ENCODE data around the gene AFF3.

The AFF3 gene

GRCh38 chr2:100004348-100004884 is 138.0 kb downstream of the AFF3 start:
- no peak for DNase-seq

- DNase-seq: no peak
Measured at GRCh38 chr2:100002059-100002458, 140.3 kb downstream of the AFF3 start.

- DNase-seq: no peak
Measured at GRCh38 chr2:100000915-100001707, 141.3 kb downstream of the AFF3 start.

GRCh38 chr2:99998651-99999320 is 143.6 kb downstream of the AFF3 start:
- no peak for DNase-seq

GRCh38 chr2:99989905-99990304 is 152.5 kb downstream of the AFF3 start:
- DNase-seq: no peak

- DNase-seq: peak; percentile 44
Measured at GRCh38 chr2:99988599-99988998, 153.8 kb downstream of the AFF3 start.

GRCh38 chr2:99987160-99987559 is 155.2 kb downstream of the AFF3 start:
- DNase-seq: no peak

- peak; percentile 86 for DNase-seq
Measured at GRCh38 chr2:99984799-99985515, 157.4 kb downstream of the AFF3 start.

- no peak for DNase-seq
Measured at GRCh38 chr2:99982744-99983143, 159.6 kb downstream of the AFF3 start.

- no peak for DNase-seq
Measured at GRCh38 chr2:99981840-99982239, 160.6 kb downstream of the AFF3 start.

- no peak for DNase-seq
Measured at GRCh38 chr2:99980176-99980575, 162.2 kb downstream of the AFF3 start.

- DNase-seq: peak; percentile 52
Measured at GRCh38 chr2:99977966-99978365, 164.4 kb downstream of the AFF3 start.

- DNase-seq: no peak
Measured at GRCh38 chr2:99975386-99975785, 167.0 kb downstream of the AFF3 start.

GRCh38 chr2:99974682-99975375 is 167.6 kb downstream of the AFF3 start:
- peak; percentile 50 for DNase-seq

GRCh38 chr2:99974275-99974674 is 168.1 kb downstream of the AFF3 start:
- peak; percentile 94 for DNase-seq

GRCh38 chr2:99971326-99971900 is 171.0 kb downstream of the AFF3 start:
- no peak for DNase-seq

- no peak for DNase-seq
Measured at GRCh38 chr2:99970292-99970868, 172.0 kb downstream of the AFF3 start.

GRCh38 chr2:99961196-99961913 is 181.0 kb downstream of the AFF3 start:
- DNase-seq: no peak

- DNase-seq: peak; percentile 26
Measured at GRCh38 chr2:99960790-99961189, 181.6 kb downstream of the AFF3 start.

- DNase-seq: peak; percentile 44
Measured at GRCh38 chr2:99960291-99960690, 182.1 kb downstream of the AFF3 start.

GRCh38 chr2:99959261-99960014 is 183.0 kb downstream of the AFF3 start:
- no peak for DNase-seq

Data from NCI-H2171 treated with DMSO at 0.1 percent for 48 hours (cell line).